ENCODE data around the gene SYNCRIP. TPM values are rescaled to one million over a fixed set of nuclear protein-coding genes. Genes with fewer than 3 reads are reported as not detected.

The SYNCRIP gene
- total RNA-seq, 1 donor from 2014 or later = 93.7 TPM

- no peak for TF ChIP-seq CTCF (IDR thresholded peaks at IDR 0.05)
- Mint-ChIP-seq H3K9me3 (ENCODE audit: unreplicated experiment) (peaks cover 26% of the 10 kb centered on the region), H3K27ac (ENCODE audit: unreplicated experiment) (no peak overlapping the region), H3K4me3 (ENCODE audit: unreplicated experiment) (no peak overlapping the region), H3K27me3 (ENCODE audit: unreplicated experiment) (no peaks in the 10 kb centered on the region), H3K4me1 (ENCODE audit: unreplicated experiment) (peaks cover 8% of the 10 kb centered on the region), H3K36me3 (ENCODE audit: unreplicated experiment) (peaks cover 36% of the 10 kb centered on the region)
- no peak for DNase-seq (ENCODE audit: extremely low spot score, unreplicated experiment)
These were observed 61.1 kb downstream of the SYNCRIP start for GRCh38 chr6:85581572-85581971.

GRCh38 chr6:85580878-85581267 lies 61.8 kb downstream of the SYNCRIP start:
- Mint-ChIP-seq H3K27me3 (ENCODE audit: unreplicated experiment) (no peaks in the 10 kb centered on the region), H3K27ac (ENCODE audit: unreplicated experiment) (no peak overlapping the region), H3K9me3 (ENCODE audit: unreplicated experiment) (peaks cover 26% of the 10 kb centered on the region), H3K4me1 (ENCODE audit: unreplicated experiment) (peaks cover 8% of the 10 kb centered on the region), H3K4me3 (ENCODE audit: unreplicated experiment) (no peak overlapping the region), H3K36me3 (ENCODE audit: unreplicated experiment) (peaks cover 35% of the 10 kb centered on the region)
- no peak for TF ChIP-seq CTCF (IDR thresholded peaks at IDR 0.05)
- DNase-seq (ENCODE audit: extremely low spot score, unreplicated experiment) = no peak

GRCh38 chr6:85580118-85580877 lies 62.4 kb downstream of the SYNCRIP start:
- Mint-ChIP-seq H3K36me3 (ENCODE audit: unreplicated experiment) (peaks cover 34% of the 10 kb centered on the region), H3K4me1 (ENCODE audit: unreplicated experiment) (peaks cover 12% of the 10 kb centered on the region), H3K4me3 (ENCODE audit: unreplicated experiment) (no peak overlapping the region), H3K9me3 (ENCODE audit: unreplicated experiment) (peaks cover 26% of the 10 kb centered on the region), H3K27ac (ENCODE audit: unreplicated experiment) (no peak overlapping the region), H3K27me3 (ENCODE audit: unreplicated experiment) (no peaks in the 10 kb centered on the region)
- TF ChIP-seq CTCF (IDR thresholded peaks at IDR 0.05) = no peak
- no peak for DNase-seq (ENCODE audit: extremely low spot score, unreplicated experiment)

DNA sequence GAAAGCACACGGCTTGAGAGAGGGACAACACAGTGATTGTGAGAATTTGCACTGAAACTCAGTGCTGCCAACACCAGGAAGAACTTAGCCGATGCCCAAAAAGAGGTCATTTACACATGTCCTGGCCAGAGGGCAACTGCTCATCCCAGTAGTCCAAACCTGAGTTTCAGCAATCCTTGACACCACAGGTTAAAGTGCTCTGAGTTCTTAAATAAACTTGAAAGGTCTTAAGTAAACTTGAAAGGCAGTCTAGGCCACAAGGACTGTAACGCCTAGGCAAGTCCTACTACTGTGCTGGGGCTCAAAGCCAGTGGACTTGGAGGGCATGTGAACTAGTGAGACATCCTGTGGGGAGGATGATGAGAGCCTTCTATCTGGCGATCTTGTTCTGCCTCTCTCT lies 63.1 kb downstream of the SYNCRIP start:
- H3K4me3 Mint-ChIP-seq (ENCODE audit: unreplicated experiment) = no peak overlapping the region
- H3K4me1 Mint-ChIP-seq (ENCODE audit: unreplicated experiment) = peaks cover 20% of the 10 kb centered on the region
- no peaks in the 10 kb centered on the region for H3K27me3 Mint-ChIP-seq (ENCODE audit: unreplicated experiment)
- peaks cover 31% of the 10 kb centered on the region for H3K36me3 Mint-ChIP-seq (ENCODE audit: unreplicated experiment)
- H3K27ac Mint-ChIP-seq (ENCODE audit: unreplicated experiment) = no peak overlapping the region
- H3K9me3 Mint-ChIP-seq (ENCODE audit: unreplicated experiment) = peaks cover 26% of the 10 kb centered on the region
- no peak for TF ChIP-seq CTCF (IDR thresholded peaks at IDR 0.05)
- no peak for DNase-seq (ENCODE audit: extremely low spot score, unreplicated experiment)

GRCh38 chr6:85576476-85576875 lies 66.2 kb downstream of the SYNCRIP start:
- no peak overlapping the region for H3K27ac Mint-ChIP-seq (ENCODE audit: unreplicated experiment)
- H3K36me3 Mint-ChIP-seq (ENCODE audit: unreplicated experiment) = peaks cover 8% of the 10 kb centered on the region
- TF ChIP-seq CTCF (IDR thresholded peaks at IDR 0.05) = no peak
- H3K27me3 Mint-ChIP-seq (ENCODE audit: unreplicated experiment) = no peaks in the 10 kb centered on the region
- no peak for DNase-seq (ENCODE audit: extremely low spot score, unreplicated experiment)
- peaks cover 5% of the 10 kb centered on the region for H3K9me3 Mint-ChIP-seq (ENCODE audit: unreplicated experiment)
- H3K4me1 Mint-ChIP-seq (ENCODE audit: unreplicated experiment) = peaks cover 21% of the 10 kb centered on the region
- no peak overlapping the region for H3K4me3 Mint-ChIP-seq (ENCODE audit: unreplicated experiment)

All from osteocyte (in vitro differentiated cells).